ENCODE results near the gene CENPX.

DNA sequence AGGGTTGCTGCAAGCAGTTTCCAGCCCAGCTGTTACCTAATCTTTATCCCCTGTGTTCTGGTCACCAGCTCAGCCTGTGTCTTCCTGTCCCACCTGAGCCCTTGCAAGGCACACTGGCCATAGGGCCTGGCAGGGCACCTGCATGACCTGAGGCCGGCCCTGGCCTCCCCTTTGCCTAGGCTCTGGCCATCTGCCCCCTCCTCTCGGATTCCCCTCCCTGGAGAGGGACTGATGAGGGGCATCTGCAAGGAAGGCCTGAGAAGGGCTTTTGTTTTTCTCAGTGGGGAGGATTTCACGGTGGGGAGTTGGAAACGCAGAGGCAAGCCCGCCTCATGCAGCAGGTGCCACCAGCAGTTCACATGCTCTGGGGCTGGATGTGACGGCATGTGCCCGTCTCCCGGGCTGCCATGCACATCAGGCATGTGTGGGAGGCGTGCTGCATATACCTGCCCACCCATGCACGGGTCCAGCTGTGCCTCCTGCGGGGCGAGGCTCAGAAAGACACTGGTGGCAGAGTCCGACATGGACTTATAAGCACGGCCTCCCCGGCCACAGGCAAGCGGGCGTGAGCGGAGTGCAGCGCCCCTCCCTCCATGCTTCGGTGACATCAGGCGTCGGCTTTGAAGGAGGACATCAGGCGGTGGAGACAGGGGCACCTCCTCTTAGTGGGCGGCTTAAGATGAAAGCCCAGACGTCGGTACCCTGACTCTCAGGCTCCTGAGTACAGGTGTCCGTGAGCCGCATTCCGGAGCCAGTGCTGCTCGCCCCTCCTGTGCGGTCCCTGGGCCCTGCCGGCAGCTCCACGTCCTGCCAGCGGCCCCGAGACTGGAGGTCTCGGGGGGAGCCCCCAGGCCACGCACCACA is 28.7 kb downstream of the CENPX start:
- TF ChIP-seq REST (IDR thresholded peaks at IDR 0.05; ENCODE audit: insufficient read depth in 1 of 2, low read depth in 2 of 2, low read length in 1 of 2) (no peak), POLR2AphosphoS5 (IDR thresholded peaks at IDR 0.05; ENCODE audit: low read depth, low read length) (no peak)
